ENCODE measurements around the gene WDR70. TPM values are rescaled to one million over a fixed set of nuclear protein-coding genes. Genes with fewer than 3 reads are reported as not detected.

The WDR70 gene
- polyA plus RNA-seq, 1 of the 3 experiments (the other 2 are of a cell fraction), result 14.2 TPM

DNA sequence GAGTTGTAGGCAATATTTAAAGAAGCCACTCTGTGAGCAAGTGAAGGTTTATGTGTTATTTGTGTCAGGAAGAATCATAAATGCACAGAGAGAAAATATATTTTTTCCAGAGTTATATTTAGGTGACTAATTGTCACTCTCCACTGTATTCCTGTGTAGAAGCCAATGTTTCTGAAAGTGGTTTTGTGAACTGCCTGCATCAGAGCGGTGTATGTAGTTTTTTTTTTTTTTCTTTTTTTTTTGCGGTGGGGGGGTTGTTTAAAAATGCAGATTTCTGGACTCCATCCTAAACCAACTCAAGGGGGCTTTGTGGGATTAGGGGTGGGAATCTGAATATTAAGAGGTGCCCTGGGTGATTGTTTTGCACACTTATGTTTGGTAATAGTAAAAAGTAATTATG lies 357.3 kb downstream of the WDR70 start (continued):
- TF ChIP-seq, protein P1, sequence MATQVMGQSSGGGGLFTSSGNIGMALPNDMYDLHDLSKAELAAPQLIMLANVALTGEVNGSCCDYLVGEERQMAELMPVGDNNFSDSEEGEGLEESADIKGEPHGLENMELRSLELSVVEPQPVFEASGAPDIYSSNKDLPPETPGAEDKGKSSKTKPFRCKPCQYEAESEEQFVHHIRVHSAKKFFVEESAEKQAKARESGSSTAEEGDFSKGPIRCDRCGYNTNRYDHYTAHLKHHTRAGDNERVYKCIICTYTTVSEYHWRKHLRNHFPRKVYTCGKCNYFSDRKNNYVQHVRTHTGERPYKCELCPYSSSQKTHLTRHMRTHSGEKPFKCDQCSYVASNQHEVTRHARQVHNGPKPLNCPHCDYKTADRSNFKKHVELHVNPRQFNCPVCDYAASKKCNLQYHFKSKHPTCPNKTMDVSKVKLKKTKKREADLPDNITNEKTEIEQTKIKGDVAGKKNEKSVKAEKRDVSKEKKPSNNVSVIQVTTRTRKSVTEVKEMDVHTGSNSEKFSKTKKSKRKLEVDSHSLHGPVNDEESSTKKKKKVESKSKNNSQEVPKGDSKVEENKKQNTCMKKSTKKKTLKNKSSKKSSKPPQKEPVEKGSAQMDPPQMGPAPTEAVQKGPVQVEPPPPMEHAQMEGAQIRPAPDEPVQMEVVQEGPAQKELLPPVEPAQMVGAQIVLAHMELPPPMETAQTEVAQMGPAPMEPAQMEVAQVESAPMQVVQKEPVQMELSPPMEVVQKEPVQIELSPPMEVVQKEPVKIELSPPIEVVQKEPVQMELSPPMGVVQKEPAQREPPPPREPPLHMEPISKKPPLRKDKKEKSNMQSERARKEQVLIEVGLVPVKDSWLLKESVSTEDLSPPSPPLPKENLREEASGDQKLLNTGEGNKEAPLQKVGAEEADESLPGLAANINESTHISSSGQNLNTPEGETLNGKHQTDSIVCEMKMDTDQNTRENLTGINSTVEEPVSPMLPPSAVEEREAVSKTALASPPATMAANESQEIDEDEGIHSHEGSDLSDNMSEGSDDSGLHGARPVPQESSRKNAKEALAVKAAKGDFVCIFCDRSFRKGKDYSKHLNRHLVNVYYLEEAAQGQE (IDR thresholded peaks at IDR 0.05; ENCODE audit: low read depth, low read length), result no peak
- TF ChIP-seq, protein P2, sequence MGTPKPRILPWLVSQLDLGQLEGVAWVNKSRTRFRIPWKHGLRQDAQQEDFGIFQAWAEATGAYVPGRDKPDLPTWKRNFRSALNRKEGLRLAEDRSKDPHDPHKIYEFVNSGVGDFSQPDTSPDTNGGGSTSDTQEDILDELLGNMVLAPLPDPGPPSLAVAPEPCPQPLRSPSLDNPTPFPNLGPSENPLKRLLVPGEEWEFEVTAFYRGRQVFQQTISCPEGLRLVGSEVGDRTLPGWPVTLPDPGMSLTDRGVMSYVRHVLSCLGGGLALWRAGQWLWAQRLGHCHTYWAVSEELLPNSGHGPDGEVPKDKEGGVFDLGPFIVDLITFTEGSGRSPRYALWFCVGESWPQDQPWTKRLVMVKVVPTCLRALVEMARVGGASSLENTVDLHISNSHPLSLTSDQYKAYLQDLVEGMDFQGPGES (IDR thresholded peaks at IDR 0.05; ENCODE audit: low read depth, low read length), result no peak
- TF ChIP-seq RFX5 (IDR thresholded peaks at IDR 0.05; ENCODE audit: low read length), result no peak
- TF ChIP-seq, protein P3, sequence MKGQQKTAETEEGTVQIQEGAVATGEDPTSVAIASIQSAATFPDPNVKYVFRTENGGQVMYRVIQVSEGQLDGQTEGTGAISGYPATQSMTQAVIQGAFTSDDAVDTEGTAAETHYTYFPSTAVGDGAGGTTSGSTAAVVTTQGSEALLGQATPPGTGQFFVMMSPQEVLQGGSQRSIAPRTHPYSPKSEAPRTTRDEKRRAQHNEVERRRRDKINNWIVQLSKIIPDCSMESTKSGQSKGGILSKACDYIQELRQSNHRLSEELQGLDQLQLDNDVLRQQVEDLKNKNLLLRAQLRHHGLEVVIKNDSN (IDR thresholded peaks at IDR 0.05; ENCODE audit: borderline replicate concordance, low read depth), result no peak
- TF ChIP-seq, protein P4, sequence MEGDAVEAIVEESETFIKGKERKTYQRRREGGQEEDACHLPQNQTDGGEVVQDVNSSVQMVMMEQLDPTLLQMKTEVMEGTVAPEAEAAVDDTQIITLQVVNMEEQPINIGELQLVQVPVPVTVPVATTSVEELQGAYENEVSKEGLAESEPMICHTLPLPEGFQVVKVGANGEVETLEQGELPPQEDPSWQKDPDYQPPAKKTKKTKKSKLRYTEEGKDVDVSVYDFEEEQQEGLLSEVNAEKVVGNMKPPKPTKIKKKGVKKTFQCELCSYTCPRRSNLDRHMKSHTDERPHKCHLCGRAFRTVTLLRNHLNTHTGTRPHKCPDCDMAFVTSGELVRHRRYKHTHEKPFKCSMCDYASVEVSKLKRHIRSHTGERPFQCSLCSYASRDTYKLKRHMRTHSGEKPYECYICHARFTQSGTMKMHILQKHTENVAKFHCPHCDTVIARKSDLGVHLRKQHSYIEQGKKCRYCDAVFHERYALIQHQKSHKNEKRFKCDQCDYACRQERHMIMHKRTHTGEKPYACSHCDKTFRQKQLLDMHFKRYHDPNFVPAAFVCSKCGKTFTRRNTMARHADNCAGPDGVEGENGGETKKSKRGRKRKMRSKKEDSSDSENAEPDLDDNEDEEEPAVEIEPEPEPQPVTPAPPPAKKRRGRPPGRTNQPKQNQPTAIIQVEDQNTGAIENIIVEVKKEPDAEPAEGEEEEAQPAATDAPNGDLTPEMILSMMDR (IDR thresholded peaks at IDR 0.05), result no peak
- TF ChIP-seq GATA2 (CRISPR knock-in tag; IDR thresholded peaks at IDR 0.05), result no peak
- no peak for TF ChIP-seq MEF2A (IDR thresholded peaks at IDR 0.05; ENCODE audit: borderline replicate concordance, low read depth)
- TF ChIP-seq NFIC (IDR thresholded peaks at IDR 0.05; ENCODE audit: borderline replicate concordance), result no peak

DNA sequence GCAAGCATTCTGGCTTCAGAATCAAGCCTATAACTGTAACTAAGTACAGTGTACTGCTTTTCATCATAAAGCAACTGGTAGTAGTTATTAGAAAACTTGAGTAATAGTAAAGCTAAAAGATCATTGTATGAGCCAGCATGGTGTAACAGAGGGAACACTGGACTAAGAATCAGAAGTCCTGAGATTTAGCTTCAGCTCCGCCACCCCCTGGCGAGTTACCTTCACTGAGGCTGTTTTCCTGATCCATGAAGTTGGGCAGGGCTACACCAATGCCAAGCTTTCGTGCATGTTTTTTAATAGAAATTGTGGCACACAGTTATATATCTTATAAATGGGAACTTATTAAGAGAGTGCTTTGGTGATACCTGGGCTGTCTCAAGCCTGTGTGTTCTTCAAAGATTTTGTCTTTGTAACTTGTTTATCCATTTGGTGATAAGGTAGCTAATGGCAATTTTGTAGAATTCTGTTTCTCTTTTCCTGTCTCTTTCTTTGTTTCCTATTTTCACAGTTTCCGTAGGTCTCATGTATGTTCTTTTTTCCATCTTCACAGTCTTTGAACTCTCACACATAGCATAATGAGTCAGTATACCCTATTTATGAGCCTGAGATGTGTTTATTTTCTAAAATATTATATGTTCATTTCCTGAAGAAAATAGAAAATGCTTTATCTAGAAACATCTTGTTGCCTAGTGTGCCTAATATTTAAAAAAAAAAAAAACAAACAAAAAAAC lies 358.4 kb downstream of the WDR70 start:
- H3K27ac ChIP-seq (ENCODE audit: low read depth in 2 of 2, low read length in 1 of 2), result peak overlapping the region in 1 of 2 experiments; percentile 79; a peak in 2 of 4 replicates

More for the DNA sequence above, 358.4 kb downstream of the WDR70 start:
- no peak overlapping the region for H3K4me3 ChIP-seq (ENCODE audit: low read depth in 2 of 2, low read length in 1 of 2)
- peaks cover 0 to 35% of the 10 kb centered on the region in 2 experiments; a peak in 3 of 4 replicates for H3K4me1 ChIP-seq (ENCODE audit: control insufficient read depth in 1 of 2, insufficient read depth in 2 of 2, low read depth in 1 of 2, low read length in 1 of 2)
- H3F3A ChIP-seq (replicated peaks; ENCODE audit: insufficient read depth), result peaks cover 56% of the 10 kb centered on the region
- ChIA-PET POLR2A (no interaction called here), CTCF (interaction anchor here (0.7 to 1.4 kb wide), 2 partner anchors 14 to 1185 kb away, joined by 3 to 4 read pairs; no protein-coding TSS in a partner anchor)
- H4K20me1 ChIP-seq (ENCODE audit: insufficient read depth), result no peaks in the 10 kb centered on the region
- no peaks in the 10 kb centered on the region for H3K9me2 ChIP-seq
- no peak overlapping the region for H3K4me2 ChIP-seq
- no peak overlapping the region for H2AFZ ChIP-seq (ENCODE audit: low read depth)
- H3K9ac ChIP-seq, result no peak overlapping the region
- H3K27me3 ChIP-seq (ENCODE audit: insufficient read depth), result no peaks in the 10 kb centered on the region
- no peaks in the 10 kb centered on the region for H3K9me3 ChIP-seq
- DNase-seq, result no peak
- TF ChIP-seq, protein P2 (IDR thresholded peaks at IDR 0.05; ENCODE audit: low read depth, low read length), result no peak
- TF ChIP-seq GATA2 (CRISPR knock-in tag; IDR thresholded peaks at IDR 0.05), result no peak
- TF ChIP-seq, protein P5, sequence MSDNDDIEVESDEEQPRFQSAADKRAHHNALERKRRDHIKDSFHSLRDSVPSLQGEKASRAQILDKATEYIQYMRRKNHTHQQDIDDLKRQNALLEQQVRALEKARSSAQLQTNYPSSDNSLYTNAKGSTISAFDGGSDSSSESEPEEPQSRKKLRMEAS (IDR thresholded peaks at IDR 0.05; ENCODE audit: low read depth), result no peak
- TF ChIP-seq EZH2phosphoT487 (IDR thresholded peaks at IDR 0.05; ENCODE audit: borderline replicate concordance, low read depth), result no peak
- no peak for TF ChIP-seq ELF1 (IDR thresholded peaks at IDR 0.05)
- TF ChIP-seq, protein P3 (IDR thresholded peaks at IDR 0.05; ENCODE audit: borderline replicate concordance, low read depth), result no peak
- no peak for TF ChIP-seq YY1 (IDR thresholded peaks at IDR 0.05; ENCODE audit: low read depth)
- no peak for TF ChIP-seq RCOR1 (IDR thresholded peaks at IDR 0.05; ENCODE audit: low read length)
- TF ChIP-seq TAF1 (IDR thresholded peaks at IDR 0.05; ENCODE audit: borderline replicate concordance, low read depth, low read length), result no peak
- no peak for TF ChIP-seq RAD21 (IDR thresholded peaks at IDR 0.05; ENCODE audit: low read length)
- TF ChIP-seq FOXJ3 (CRISPR knock-in tag; IDR thresholded peaks at IDR 0.05), result no peak
- H3K36me3 ChIP-seq (replicated peaks in 1 of 2; ENCODE audit: control insufficient read depth in 1 of 2, insufficient read depth in 2 of 2, low read length in 1 of 2), result peaks cover 0 to 15% of the 10 kb centered on the region in 2 experiments
- 93% methylated on average over 4 of the region's 4 CpGs for WGBS (ENCODE audit: low lambda C conversion rate)
- H3K79me2 ChIP-seq (ENCODE audit: insufficient read depth), result no peaks in the 10 kb centered on the region
